NCI-H1417 treated with DMSO at 0.1 percent for 48 hours (cell line): ENCODE data around the gene CPXM1.
"Not testable (repeated sequence)": the region's sequence is repeated elsewhere in the genome, so short reads cannot be mapped to it uniquely, and the experiment has no call there.

Experiments
- DNase-seq: peaks from one replicate; lab custom pipeline; 2025; lab: John Stamatoyannopoulos, UW

Gene CPXM1

GRCh38 chr20:2799688-2800520, 523 bp downstream of the CPXM1 start:
- DNase-seq = no peak

GRCh38 chr20:2799271-2799670, 1.2 kb downstream of the CPXM1 start:
- no peak for DNase-seq

- DNase-seq = no peak
These were observed 1.6 kb downstream of the CPXM1 start for GRCh38 chr20:2798814-2799213.

- DNase-seq = no peak
These were observed 2.2 kb downstream of the CPXM1 start for GRCh38 chr20:2798095-2798805.

- no peak for DNase-seq
These were observed 3.1 kb downstream of the CPXM1 start for GRCh38 chr20:2797136-2797983.

- no peak for DNase-seq
These were observed 4.3 kb downstream of the CPXM1 start for GRCh38 chr20:2796011-2796660.

GRCh38 chr20:2795451-2795850, 5.0 kb downstream of the CPXM1 start:
- no peak for DNase-seq

GRCh38 chr20:2794866-2795447, 5.5 kb downstream of the CPXM1 start:
- no peak for DNase-seq

GRCh38 chr20:2794202-2794748, 6.2 kb downstream of the CPXM1 start:
- DNase-seq = no peak

- no peak for DNase-seq
These were observed 7.0 kb downstream of the CPXM1 start for GRCh38 chr20:2793471-2793870.

- DNase-seq = no peak
These were observed 16.4 kb downstream of the CPXM1 start for GRCh38 chr20:2783908-2784566.

- DNase-seq = no peak
These were observed 19.5 kb downstream of the CPXM1 start for GRCh38 chr20:2780948-2781347.

GRCh38 chr20:2778602-2779321, 21.7 kb downstream of the CPXM1 start:
- DNase-seq = no peak

- no peak for DNase-seq
These were observed 25.3 kb downstream of the CPXM1 start for GRCh38 chr20:2775139-2775538.

GRCh38 chr20:2773812-2774211, 26.6 kb downstream of the CPXM1 start:
- no peak for DNase-seq

GRCh38 chr20:2771631-2772080, 28.8 kb downstream of the CPXM1 start:
- DNase-seq = no peak

GRCh38 chr20:2770091-2770490, 30.3 kb downstream of the CPXM1 start:
- DNase-seq = not testable (repeated sequence)

GRCh38 chr20:2768632-2769015, 31.8 kb downstream of the CPXM1 start:
- DNase-seq = no peak

- DNase-seq = no peak
These were observed 32.4 kb downstream of the CPXM1 start for GRCh38 chr20:2767768-2768631.
